ENCODE results near the gene MYH3. TPM values are rescaled to one million over a fixed set of nuclear protein-coding genes. Genes with fewer than 3 reads are reported as not detected.
A peak's percentile ranks its signal among the peaks of the same experiment; 100 is the strongest.

MYH3 gene
- total RNA-seq, 1 donor from 2014 or later: 4.9 TPM

DNA sequence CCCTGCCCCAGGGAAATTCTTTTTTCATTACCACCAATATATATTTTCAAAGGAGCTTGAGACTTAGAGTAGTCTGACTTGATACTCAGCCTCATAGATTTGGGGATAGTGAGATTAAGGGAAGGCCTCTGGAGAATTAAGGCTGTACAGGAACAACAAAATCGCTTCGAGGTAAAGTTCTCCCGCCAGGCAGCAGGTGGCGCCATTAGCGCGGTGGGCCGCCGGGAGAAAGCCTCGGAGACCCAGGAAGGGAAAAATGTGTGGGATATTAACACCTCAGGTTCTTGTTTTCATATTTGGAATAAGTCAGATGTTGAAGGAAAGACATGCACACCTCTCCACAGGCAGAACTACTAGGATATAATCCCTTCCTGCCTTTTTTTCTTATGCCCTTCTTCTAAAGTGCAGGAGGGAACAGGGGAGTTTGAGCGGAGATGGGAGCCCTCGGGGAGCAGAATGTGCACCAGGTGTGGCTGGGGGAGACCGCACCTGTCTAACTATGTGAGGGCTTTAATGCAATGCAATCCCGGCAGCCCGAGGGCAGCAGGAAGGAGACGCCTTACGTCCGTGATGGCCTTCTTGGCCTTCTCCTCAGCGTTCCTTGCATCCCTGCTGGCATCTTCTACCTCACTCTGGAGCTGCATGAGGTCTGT is 25.9 kb downstream of the MYH3 start:
- H3K4me1 ChIP-seq: no peaks in the 10 kb centered on the region
- no peaks in the 10 kb centered on the region for H3K27me3 ChIP-seq
- intact Hi-C loops (cut with DNase I): no loop called here
- H3K4me3 ChIP-seq: no peak overlapping the region
- TF ChIP-seq, protein P1, sequence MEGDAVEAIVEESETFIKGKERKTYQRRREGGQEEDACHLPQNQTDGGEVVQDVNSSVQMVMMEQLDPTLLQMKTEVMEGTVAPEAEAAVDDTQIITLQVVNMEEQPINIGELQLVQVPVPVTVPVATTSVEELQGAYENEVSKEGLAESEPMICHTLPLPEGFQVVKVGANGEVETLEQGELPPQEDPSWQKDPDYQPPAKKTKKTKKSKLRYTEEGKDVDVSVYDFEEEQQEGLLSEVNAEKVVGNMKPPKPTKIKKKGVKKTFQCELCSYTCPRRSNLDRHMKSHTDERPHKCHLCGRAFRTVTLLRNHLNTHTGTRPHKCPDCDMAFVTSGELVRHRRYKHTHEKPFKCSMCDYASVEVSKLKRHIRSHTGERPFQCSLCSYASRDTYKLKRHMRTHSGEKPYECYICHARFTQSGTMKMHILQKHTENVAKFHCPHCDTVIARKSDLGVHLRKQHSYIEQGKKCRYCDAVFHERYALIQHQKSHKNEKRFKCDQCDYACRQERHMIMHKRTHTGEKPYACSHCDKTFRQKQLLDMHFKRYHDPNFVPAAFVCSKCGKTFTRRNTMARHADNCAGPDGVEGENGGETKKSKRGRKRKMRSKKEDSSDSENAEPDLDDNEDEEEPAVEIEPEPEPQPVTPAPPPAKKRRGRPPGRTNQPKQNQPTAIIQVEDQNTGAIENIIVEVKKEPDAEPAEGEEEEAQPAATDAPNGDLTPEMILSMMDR (IDR thresholded peaks at IDR 0.05): peak in 1 of 3 experiments; percentile 40
- no peak for TF ChIP-seq POLR2AphosphoS5 (IDR thresholded peaks at IDR 0.05; ENCODE audit: insufficient read depth in 1 of 2, low read depth in 1 of 2)
- H3K36me3 ChIP-seq: peaks cover 0 to 10% of the 10 kb centered on the region in 2 donors
- DNase-seq (ENCODE audit: extremely low spot score in 2 of 2): no peak
- H3K27ac ChIP-seq: no peak overlapping the region
- H3K9me3 ChIP-seq: no peaks in the 10 kb centered on the region

DNA sequence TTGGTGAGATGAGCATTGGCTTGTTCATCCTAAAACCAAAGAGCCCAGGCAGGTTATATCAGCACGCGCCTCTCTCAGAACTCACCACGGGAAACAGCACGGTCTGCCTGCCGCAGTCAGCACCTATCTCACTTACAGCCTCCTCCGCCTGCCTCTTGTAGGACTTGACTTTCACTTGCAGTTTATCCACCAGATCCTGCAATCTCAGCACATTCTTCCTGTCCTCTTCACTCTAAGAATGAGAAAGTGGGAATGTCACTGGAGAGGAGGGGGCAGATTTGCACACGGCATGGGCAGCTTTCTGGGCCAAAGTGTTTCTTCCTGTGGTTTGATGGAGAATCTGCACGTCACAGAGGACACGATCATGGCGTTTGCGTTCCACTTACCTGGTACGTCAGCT is 27.4 kb downstream of the MYH3 start:
- no peaks in the 10 kb centered on the region for H3K9me3 ChIP-seq
- H3K36me3 ChIP-seq: peaks cover 0 to 10% of the 10 kb centered on the region in 2 donors
- no peaks in the 10 kb centered on the region for H3K27me3 ChIP-seq
- intact Hi-C loops (cut with DNase I): no loop called here
- H3K4me3 ChIP-seq: no peak overlapping the region
- no peaks in the 10 kb centered on the region for H3K4me1 ChIP-seq
- DNase-seq (ENCODE audit: extremely low spot score in 2 of 2): no peak
- H3K27ac ChIP-seq: no peak overlapping the region
- TF ChIP-seq, protein P1 (IDR thresholded peaks at IDR 0.05): no peak
- TF ChIP-seq POLR2A (IDR thresholded peaks at IDR 0.05): no peak
- no peak for TF ChIP-seq POLR2AphosphoS5 (IDR thresholded peaks at IDR 0.05; ENCODE audit: insufficient read depth in 1 of 2, low read depth in 1 of 2)

DNA sequence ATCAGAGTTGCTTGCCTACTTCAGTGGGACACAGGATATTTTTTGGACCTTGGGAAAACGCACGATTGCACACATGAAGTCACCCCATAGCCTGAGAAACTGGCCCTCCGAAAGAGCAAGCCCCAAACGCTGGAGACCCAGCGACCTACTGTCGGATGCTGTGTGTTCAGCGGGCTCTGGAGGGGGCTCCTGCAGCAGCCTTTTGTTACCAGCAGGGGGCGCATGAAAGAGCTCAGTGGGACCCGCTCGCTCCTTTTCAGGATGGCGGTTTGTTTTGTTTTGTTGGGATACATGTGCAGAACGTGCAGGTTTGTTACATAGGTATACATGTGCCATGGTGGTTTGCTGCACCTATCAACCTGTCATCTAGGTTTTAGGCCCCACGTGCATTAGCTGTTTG is 28.4 kb downstream of the MYH3 start:
- Histone ChIP-seq H3K4me3 (no peak overlapping the region), H3K36me3 (peaks cover 0 to 10% of the 10 kb centered on the region in 2 donors), H3K4me1 (peaks cover 4% of the 10 kb centered on the region), H3K27ac (no peak overlapping the region), H3K27me3 (no peaks in the 10 kb centered on the region), H3K9me3 (no peaks in the 10 kb centered on the region)
- TF ChIP-seq, protein P1 (IDR thresholded peaks at IDR 0.05): no peak
- no peak for TF ChIP-seq POLR2A (IDR thresholded peaks at IDR 0.05)
- TF ChIP-seq POLR2AphosphoS5 (IDR thresholded peaks at IDR 0.05; ENCODE audit: insufficient read depth in 1 of 2, low read depth in 1 of 2): no peak
- DNase-seq (ENCODE audit: extremely low spot score in 2 of 2): no peak
- intact Hi-C loops (cut with DNase I): no loop called here

DNA sequence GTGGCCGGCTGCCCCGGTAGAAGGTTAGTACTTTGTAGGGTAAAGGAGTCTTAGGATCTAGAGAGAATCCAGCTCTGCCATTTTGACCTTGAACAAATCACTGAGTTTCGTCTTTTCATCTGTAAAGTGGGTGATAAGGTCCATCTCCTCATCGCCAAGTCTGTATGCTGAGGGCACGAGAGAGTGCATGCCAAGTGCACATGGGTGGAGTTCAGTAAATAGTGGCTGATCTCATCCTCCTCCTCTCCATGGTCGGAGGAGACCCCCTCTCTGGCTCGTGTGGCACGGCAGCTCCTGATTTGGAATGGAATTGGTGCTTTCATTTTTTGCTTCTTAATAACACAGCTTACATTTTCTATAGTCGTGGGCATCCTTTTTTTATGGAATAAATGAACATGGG is 30.7 kb downstream of the MYH3 start:
- no peak for TF ChIP-seq POLR2A (IDR thresholded peaks at IDR 0.05)
- TF ChIP-seq POLR2AphosphoS5 (IDR thresholded peaks at IDR 0.05; ENCODE audit: insufficient read depth in 1 of 2, low read depth in 1 of 2): no peak
- TF ChIP-seq, protein P1 (IDR thresholded peaks at IDR 0.05): no peak
- intact Hi-C loops (cut with DNase I): no loop called here
- Histone ChIP-seq H3K4me3 (no peak overlapping the region), H3K27ac (no peak overlapping the region), H3K4me1 (peaks cover 14% of the 10 kb centered on the region), H3K36me3 (peaks cover 0 to 10% of the 10 kb centered on the region in 2 donors), H3K27me3 (no peaks in the 10 kb centered on the region), H3K9me3 (no peaks in the 10 kb centered on the region)
- no peak for DNase-seq (ENCODE audit: extremely low spot score in 2 of 2)

DNA sequence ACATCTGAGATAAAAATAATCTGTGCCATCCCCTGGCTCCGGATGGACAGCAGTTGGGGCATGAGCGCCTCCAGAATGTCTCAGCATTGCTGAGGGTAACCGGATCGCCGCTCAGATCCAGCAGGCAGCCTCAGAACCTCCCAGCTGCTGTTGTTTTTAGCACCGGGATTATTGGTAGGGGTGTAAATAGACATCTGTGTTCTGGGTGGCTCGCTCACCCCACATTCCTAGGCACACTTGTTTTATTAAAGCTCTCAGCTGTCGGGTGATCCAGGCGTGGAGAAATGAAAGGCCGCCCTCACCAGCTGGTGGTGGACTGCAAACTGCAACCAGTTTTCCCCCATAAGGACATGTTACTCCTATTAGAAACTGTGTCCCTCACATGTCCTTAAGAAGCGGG is 32.1 kb downstream of the MYH3 start:
- no peaks in the 10 kb centered on the region for H3K27me3 ChIP-seq

More for the DNA sequence above, 32.1 kb downstream of the MYH3 start:
- Histone ChIP-seq H3K9me3 (no peaks in the 10 kb centered on the region), H3K36me3 (peaks cover 0 to 8% of the 10 kb centered on the region in 2 donors), H3K4me3 (no peak overlapping the region), H3K4me1 (peaks cover 14% of the 10 kb centered on the region), H3K27ac (no peak overlapping the region)
- intact Hi-C loops (cut with DNase I): no loop called here
- TF ChIP-seq POLR2A (IDR thresholded peaks at IDR 0.05): no peak
- no peak for TF ChIP-seq POLR2AphosphoS5 (IDR thresholded peaks at IDR 0.05; ENCODE audit: insufficient read depth in 1 of 2, low read depth in 1 of 2)
- TF ChIP-seq, protein P1 (IDR thresholded peaks at IDR 0.05): no peak
- no peak for DNase-seq (ENCODE audit: extremely low spot score in 2 of 2)
